Amygdala (tissue), 56 donors: Measurements from ENCODE around the gene CTNND2.

Experiments used
- DNase-seq, 56 donors: peaks; one replicate each; lab custom pipeline; 2025; lab: John Stamatoyannopoulos, UW

CTNND2 gene

GRCh38 chr5:10987276-10987924, 916.8 kb downstream of the CTNND2 start:
- DNase-seq: no peak

GRCh38 chr5:10985721-10986110, 918.5 kb downstream of the CTNND2 start:
- DNase-seq: no peak

- no peak for DNase-seq
Observed at GRCh38 chr5:10985091-10985720, 919.0 kb downstream of the CTNND2 start.

- DNase-seq: no peak
Observed at GRCh38 chr5:10984021-10984715, 920.1 kb downstream of the CTNND2 start.

GRCh38 chr5:10982626-10983025, 921.6 kb downstream of the CTNND2 start:
- no peak for DNase-seq

GRCh38 chr5:10981932-10982331, 922.3 kb downstream of the CTNND2 start:
- DNase-seq: no peak

- no peak for DNase-seq
Observed at GRCh38 chr5:10977011-10977410, 927.2 kb downstream of the CTNND2 start.

GRCh38 chr5:10975945-10976344, 928.3 kb downstream of the CTNND2 start:
- DNase-seq: no peak

GRCh38 chr5:10974850-10975249, 929.4 kb downstream of the CTNND2 start:
- no peak for DNase-seq

- no peak for DNase-seq
Observed at GRCh38 chr5:10973316-10973715, 930.9 kb downstream of the CTNND2 start.

GRCh38 chr5:10969684-10970180, 934.5 kb downstream of the CTNND2 start:
- no peak for DNase-seq

- no peak for DNase-seq
Observed at GRCh38 chr5:10964806-10965205, 939.4 kb downstream of the CTNND2 start.

- no peak for DNase-seq
Observed at GRCh38 chr5:10958728-10959127, 945.5 kb downstream of the CTNND2 start.

- DNase-seq: no peak
Observed at GRCh38 chr5:10949856-10950630, 954.2 kb downstream of the CTNND2 start.

- no peak for DNase-seq
Observed at GRCh38 chr5:10946050-10946449, 958.2 kb downstream of the CTNND2 start.

- no peak for DNase-seq
Observed at GRCh38 chr5:10941900-10942299, 962.3 kb downstream of the CTNND2 start.

GRCh38 chr5:10936081-10936855, 968.0 kb downstream of the CTNND2 start:
- no peak for DNase-seq

- DNase-seq: peak in 1 of 56 donors; percentile 6
Observed at GRCh38 chr5:10935536-10935935, 968.7 kb downstream of the CTNND2 start.

GRCh38 chr5:10934783-10935355, 969.4 kb downstream of the CTNND2 start:
- DNase-seq: no peak

- DNase-seq: no peak
Observed at GRCh38 chr5:10933121-10933520, 971.1 kb downstream of the CTNND2 start.
